ENCODE results near the gene MEGF11. TPM values are rescaled to one million over a fixed set of nuclear protein-coding genes. Genes with fewer than 3 reads are reported as not detected.

The MEGF11 gene
- total and polyA plus RNA-seq, 10 donors, result 0.02 to 0.61 (median 0.23) TPM; not detected in 4

- no peaks in the 10 kb centered on the region for H3K36me3 ChIP-seq
- H3K4me1 ChIP-seq, result peaks cover 0 to 8% (median 0%) of the 10 kb centered on the region in 6 donors
- peaks cover 0 to 17% (median 0%) of the 10 kb centered on the region in 7 donors for H3K27me3 ChIP-seq (replicated peaks in 1 of 7)
- no peak for DNase-seq
- no peak overlapping the region for H3K4me3 ChIP-seq
- TF ChIP-seq POLR2A (IDR thresholded peaks at IDR 0.05) (no peak), CTCF (IDR thresholded peaks at IDR 0.05 in 8 of 11, conservative IDR thresholded peaks at IDR 0.05 in 3 of 11) (no peak), POLR2AphosphoS5 (IDR thresholded peaks at IDR 0.05) (no peak)
- intact Hi-C loops (cut with DNase I; ENCODE audit: low total_unique reads), result no loop called here
- H3K27ac ChIP-seq, result no peak overlapping the region
- 83 to 100% (median 93%) methylated on average over 1 of the region's 1 CpG for WGBS, 5 donors
- H3K9me3 ChIP-seq, result no peaks in the 10 kb centered on the region
These were observed 184.7 kb downstream of the MEGF11 start for GRCh38 chr15:66068801-66069200.

- WGBS, 5 donors, result 74 to 80% (median 79%) methylated on average over 5 of the region's 5 CpGs
- no peak for TF ChIP-seq POLR2AphosphoS5 (IDR thresholded peaks at IDR 0.05)
- TF ChIP-seq POLR2A (IDR thresholded peaks at IDR 0.05), result no peak
- no peak for TF ChIP-seq CTCF (IDR thresholded peaks at IDR 0.05 in 8 of 11, conservative IDR thresholded peaks at IDR 0.05 in 3 of 11)
- no peak overlapping the region for H3K27ac ChIP-seq
- intact Hi-C loops (cut with DNase I; ENCODE audit: low total_unique reads), result no loop called here
- no peak overlapping the region for H3K4me3 ChIP-seq
- no peak for DNase-seq
- H3K36me3 ChIP-seq, result no peaks in the 10 kb centered on the region
- H3K9me3 ChIP-seq, result peaks cover 0 to under 1% (median 0%) of the 10 kb centered on the region in 8 donors
- H3K27me3 ChIP-seq (replicated peaks in 1 of 7), result peaks cover 0 to 17% (median 0%) of the 10 kb centered on the region in 7 donors
- H3K4me1 ChIP-seq, result peaks cover 0 to 3% (median 0%) of the 10 kb centered on the region in 6 donors
These were observed 185.9 kb downstream of the MEGF11 start for GRCh38 chr15:66067687-66068086.

- Histone ChIP-seq H3K27me3 (replicated peaks in 1 of 7) (peaks cover 0 to 17% (median 0%) of the 10 kb centered on the region in 7 donors), H3K36me3 (no peaks in the 10 kb centered on the region), H3K9me3 (peaks cover 0 to 9% (median 0%) of the 10 kb centered on the region in 8 donors), H3K4me3 (no peak overlapping the region), H3K4me1 (no peaks in the 10 kb centered on the region), H3K27ac (no peak overlapping the region)
- no peak for TF ChIP-seq POLR2AphosphoS5 (IDR thresholded peaks at IDR 0.05)
- no peak for TF ChIP-seq CTCF (IDR thresholded peaks at IDR 0.05 in 8 of 11, conservative IDR thresholded peaks at IDR 0.05 in 3 of 11)
- TF ChIP-seq POLR2A (IDR thresholded peaks at IDR 0.05), result no peak
- 43 to 72% (median 52%) methylated on average over 4 to 6 of the region's 6 CpGs for WGBS, 5 donors
- no peak for DNase-seq
- intact Hi-C loops (cut with DNase I; ENCODE audit: low total_unique reads), result no loop called here
These were observed 187.1 kb downstream of the MEGF11 start for GRCh38 chr15:66066481-66066880.

GRCh38 chr15:66066005-66066404 is 187.5 kb downstream of the MEGF11 start:
- Histone ChIP-seq H3K27me3 (replicated peaks in 1 of 7) (peaks cover 0 to 20% (median 0%) of the 10 kb centered on the region in 7 donors), H3K4me3 (no peak overlapping the region), H3K4me1 (no peaks in the 10 kb centered on the region), H3K27ac (no peak overlapping the region), H3K36me3 (no peaks in the 10 kb centered on the region), H3K9me3 (peaks cover 0 to 9% (median 0%) of the 10 kb centered on the region in 8 donors)
- no peak for DNase-seq
- intact Hi-C loops (cut with DNase I; ENCODE audit: low total_unique reads), result no loop called here
- 37 to 63% (median 45%) methylated on average over 4 of the region's 4 CpGs for WGBS, 5 donors
- TF ChIP-seq POLR2A (IDR thresholded peaks at IDR 0.05) (no peak), CTCF (IDR thresholded peaks at IDR 0.05 in 8 of 11, conservative IDR thresholded peaks at IDR 0.05 in 3 of 11) (no peak), POLR2AphosphoS5 (IDR thresholded peaks at IDR 0.05) (no peak)
